SK-N-SH treated with all-trans-retinoic acid at 6 μM for 48 hours (cell line): Measurements from ENCODE around the gene SIPA1.

Source experiments
- ATAC-seq: fragments of 200-7000 bp; cut with Tn5 transposase; 3 replicates; pipeline ENCODE4 v1.9.1; 2020; ENCODE audit warnings: mild to moderate bottlenecking, moderate library complexity
- ARNTL ChIP-seq: fragments of 450-650 bp; formaldehyde crosslinking; IDR thresholded peaks from 2 replicates; pipeline ENCODE4 v1.5.0; 2020; ENCODE audit warnings: low read depth, mild to moderate bottlenecking, moderate library complexity, borderline replicate concordance
- BACH2 ChIP-seq: fragments of 250-450 bp; sonication (Bioruptor Pico); IDR thresholded peaks from 2 replicates; pipeline ENCODE4 v1.9.0; 2021; ENCODE audit warnings: mild to moderate bottlenecking, borderline replicate concordance
- CSDC2 ChIP-seq: fragments of 250-450 bp; sonication (Bioruptor Pico); IDR thresholded peaks from 2 replicates; pipeline ENCODE4 v1.5.0; 2020; ENCODE audit warnings: mild to moderate bottlenecking, moderate library complexity
- ESRRG ChIP-seq: fragments of 250-450 bp; sonication (Bioruptor Pico); IDR thresholded peaks from 2 replicates; pipeline ENCODE4 v1.6.1; 2021; ENCODE audit warnings: mild to moderate bottlenecking
- GLIS3 ChIP-seq: fragments of 250-450 bp; sonication (Bioruptor Pico); IDR thresholded peaks from 2 replicates; pipeline ENCODE4 v1.5.0; 2020; ENCODE audit warnings: mild to moderate bottlenecking, moderate library complexity
- ISL1 ChIP-seq: fragments of 250-450 bp; sonication (Bioruptor Pico); IDR thresholded peaks from 2 replicates; pipeline ENCODE4 v2.1.2; 2022; ENCODE audit warnings: mild to moderate bottlenecking, moderate library complexity
- OSR1 ChIP-seq: fragments of 250-450 bp; sonication (Bioruptor Pico); IDR thresholded peaks from 2 replicates; pipeline ENCODE4 v1.8.0; 2022; ENCODE audit warnings: moderate library complexity, mild to moderate bottlenecking, inconsistent platforms
- PPARA ChIP-seq: fragments of 250-450 bp; sonication (Bioruptor Pico); IDR thresholded peaks from 2 replicates; pipeline ENCODE4 v1.5.0; 2020; ENCODE audit warnings: mild to moderate bottlenecking, borderline replicate concordance
- RARB ChIP-seq: fragments of 250-450 bp; sonication (Bioruptor Pico); IDR thresholded peaks from 2 replicates; pipeline ENCODE4 v1.8.0; 2021; ENCODE audit warnings: mild to moderate bottlenecking, moderate library complexity
- SNAI2 ChIP-seq: fragments of 250-450 bp; sonication (Bioruptor Pico); IDR thresholded peaks from 2 replicates; pipeline ENCODE4 v1.5.0; 2020; ENCODE audit warnings: mild to moderate bottlenecking, moderate library complexity
- TOX ChIP-seq: fragments of 250-450 bp; sonication (Bioruptor Pico); IDR thresholded peaks from 2 replicates; pipeline ENCODE4 v1.8.0; 2021; ENCODE audit warnings: mild to moderate bottlenecking, moderate library complexity, borderline replicate concordance
- ZC3H10 ChIP-seq: fragments of 250-450 bp; sonication (Bioruptor Pico); IDR thresholded peaks from 2 replicates; pipeline ENCODE4 v1.5.1; 2021; ENCODE audit warnings: mild to moderate bottlenecking, moderate library complexity
- ZFP30 ChIP-seq: fragments of 450-650 bp; formaldehyde crosslinking; IDR thresholded peaks from 2 replicates; pipeline ENCODE4 v1.5.0; 2022; ENCODE audit warnings: mild to moderate bottlenecking, moderate library complexity
- ZNF565 ChIP-seq: fragments of 450-650 bp; formaldehyde crosslinking; conservative IDR thresholded peaks from 2 replicates; pipeline ENCODE4 v1.5.0; 2020; ENCODE audit warnings: low read depth, mild to moderate bottlenecking, moderate library complexity
- ZNF70 ChIP-seq: fragments of 450-650 bp; formaldehyde crosslinking; IDR thresholded peaks from 2 replicates; pipeline ENCODE4 v1.5.0; 2020; ENCODE audit warnings: mild to moderate bottlenecking, moderate library complexity
- ZNF8 ChIP-seq: fragments of 450-650 bp; formaldehyde crosslinking; IDR thresholded peaks from 2 replicates; pipeline ENCODE4 v1.5.0; 2020; ENCODE audit warnings: mild to moderate bottlenecking, moderate library complexity
- TF ChIP-seq, protein P1 (sequence below): fragments of 250-450 bp; sonication (Bioruptor Pico); IDR thresholded peaks from 2 replicates; pipeline ENCODE4 v1.5.1; 2020; ENCODE audit warnings: low read depth, mild to moderate bottlenecking, moderate library complexity
- TF ChIP-seq, protein P2 (sequence below): fragments of 250-450 bp; sonication (Bioruptor Pico); IDR thresholded peaks from 2 replicates; pipeline ENCODE4 v1.8.0; 2021; ENCODE audit warnings: low read depth, mild to moderate bottlenecking, moderate library complexity, borderline replicate concordance
- TF ChIP-seq, protein P3 (sequence below): fragments of 250-450 bp; sonication (Bioruptor Pico); IDR thresholded peaks from 2 replicates; pipeline ENCODE4 v1.5.1; 2021; ENCODE audit warnings: mild to moderate bottlenecking, moderate library complexity
- TF ChIP-seq, protein P4 (sequence below): fragments of 250-450 bp; sonication (Bioruptor Pico); IDR thresholded peaks from 2 replicates; pipeline ENCODE4 v1.8.0; 2020; ENCODE audit warnings: mild to moderate bottlenecking, moderate library complexity, borderline replicate concordance
- TF ChIP-seq, protein P5 (sequence below): fragments of 250-450 bp; sonication (Bioruptor Pico); IDR thresholded peaks from 2 replicates; pipeline ENCODE4 v1.5.0; 2020; ENCODE audit warnings: mild to moderate bottlenecking, moderate library complexity

SIPA1 gene

DNA sequence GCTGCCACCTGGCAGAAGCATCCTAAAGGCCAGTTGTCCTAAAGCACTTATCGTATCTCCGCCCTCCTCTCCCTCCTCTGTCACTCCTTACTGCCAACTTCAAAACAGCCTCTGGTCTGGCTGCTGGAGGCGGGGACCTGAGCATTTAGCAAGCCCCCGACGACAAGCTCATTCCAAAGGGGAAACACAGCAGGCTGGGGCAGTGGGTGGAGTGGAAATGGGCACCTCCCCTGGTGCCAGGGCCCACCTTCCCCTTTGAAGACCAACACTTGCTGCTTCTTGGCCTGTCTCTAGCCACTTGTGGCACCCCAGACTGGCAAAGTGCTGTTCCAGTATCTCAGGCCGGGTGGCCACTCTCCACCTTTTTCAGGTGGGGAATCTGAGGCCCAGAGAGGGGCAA is 27.5 kb upstream of the SIPA1 start:
- no peak for ATAC-seq
- TF ChIP-seq, protein P1, sequence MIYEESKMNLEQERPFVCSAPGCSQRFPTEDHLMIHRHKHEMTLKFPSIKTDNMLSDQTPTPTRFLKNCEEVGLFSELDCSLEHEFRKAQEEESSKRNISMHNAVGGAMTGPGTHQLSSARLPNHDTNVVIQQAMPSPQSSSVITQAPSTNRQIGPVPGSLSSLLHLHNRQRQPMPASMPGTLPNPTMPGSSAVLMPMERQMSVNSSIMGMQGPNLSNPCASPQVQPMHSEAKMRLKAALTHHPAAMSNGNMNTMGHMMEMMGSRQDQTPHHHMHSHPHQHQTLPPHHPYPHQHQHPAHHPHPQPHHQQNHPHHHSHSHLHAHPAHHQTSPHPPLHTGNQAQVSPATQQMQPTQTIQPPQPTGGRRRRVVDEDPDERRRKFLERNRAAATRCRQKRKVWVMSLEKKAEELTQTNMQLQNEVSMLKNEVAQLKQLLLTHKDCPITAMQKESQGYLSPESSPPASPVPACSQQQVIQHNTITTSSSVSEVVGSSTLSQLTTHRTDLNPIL (CRISPR knock-in tag), result no peak
- TF ChIP-seq PPARA (CRISPR knock-in tag) (no peak), CSDC2 (CRISPR knock-in tag) (no peak), TOX (CRISPR knock-in tag) (no peak), ZNF565 (CRISPR knock-in tag) (no peak), BACH2 (CRISPR knock-in tag) (no peak), ZNF70 (CRISPR knock-in tag) (no peak), ESRRG (CRISPR knock-in tag) (no peak), ZNF8 (CRISPR knock-in tag) (no peak), ZFP30 (CRISPR knock-in tag) (no peak), RARB (no peak), SNAI2 (no peak), ARNTL (no peak), OSR1 (CRISPR knock-in tag) (no peak), ZC3H10 (CRISPR knock-in tag) (no peak), GLIS3 (CRISPR knock-in tag) (no peak)
- TF ChIP-seq, protein P2, sequence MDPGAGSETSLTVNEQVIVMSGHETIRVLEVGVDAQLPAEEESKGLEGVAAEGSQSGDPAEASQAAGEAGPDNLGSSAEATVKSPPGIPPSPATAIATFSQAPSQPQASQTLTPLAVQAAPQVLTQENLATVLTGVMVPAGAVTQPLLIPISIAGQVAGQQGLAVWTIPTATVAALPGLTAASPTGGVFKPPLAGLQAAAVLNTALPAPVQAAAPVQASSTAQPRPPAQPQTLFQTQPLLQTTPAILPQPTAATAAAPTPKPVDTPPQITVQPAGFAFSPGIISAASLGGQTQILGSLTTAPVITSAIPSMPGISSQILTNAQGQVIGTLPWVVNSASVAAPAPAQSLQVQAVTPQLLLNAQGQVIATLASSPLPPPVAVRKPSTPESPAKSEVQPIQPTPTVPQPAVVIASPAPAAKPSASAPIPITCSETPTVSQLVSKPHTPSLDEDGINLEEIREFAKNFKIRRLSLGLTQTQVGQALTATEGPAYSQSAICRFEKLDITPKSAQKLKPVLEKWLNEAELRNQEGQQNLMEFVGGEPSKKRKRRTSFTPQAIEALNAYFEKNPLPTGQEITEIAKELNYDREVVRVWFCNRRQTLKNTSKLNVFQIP (CRISPR knock-in tag), result no peak
- TF ChIP-seq, protein P3, sequence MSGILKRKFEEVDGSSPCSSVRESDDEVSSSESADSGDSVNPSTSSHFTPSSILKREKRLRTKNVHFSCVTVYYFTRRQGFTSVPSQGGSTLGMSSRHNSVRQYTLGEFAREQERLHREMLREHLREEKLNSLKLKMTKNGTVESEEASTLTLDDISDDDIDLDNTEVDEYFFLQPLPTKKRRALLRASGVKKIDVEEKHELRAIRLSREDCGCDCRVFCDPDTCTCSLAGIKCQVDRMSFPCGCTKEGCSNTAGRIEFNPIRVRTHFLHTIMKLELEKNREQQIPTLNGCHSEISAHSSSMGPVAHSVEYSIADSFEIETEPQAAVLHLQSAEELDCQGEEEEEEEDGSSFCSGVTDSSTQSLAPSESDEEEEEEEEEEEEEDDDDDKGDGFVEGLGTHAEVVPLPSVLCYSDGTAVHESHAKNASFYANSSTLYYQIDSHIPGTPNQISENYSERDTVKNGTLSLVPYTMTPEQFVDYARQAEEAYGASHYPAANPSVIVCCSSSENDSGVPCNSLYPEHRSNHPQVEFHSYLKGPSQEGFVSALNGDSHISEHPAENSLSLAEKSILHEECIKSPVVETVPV (CRISPR knock-in tag), result no peak
- TF ChIP-seq, protein P4, sequence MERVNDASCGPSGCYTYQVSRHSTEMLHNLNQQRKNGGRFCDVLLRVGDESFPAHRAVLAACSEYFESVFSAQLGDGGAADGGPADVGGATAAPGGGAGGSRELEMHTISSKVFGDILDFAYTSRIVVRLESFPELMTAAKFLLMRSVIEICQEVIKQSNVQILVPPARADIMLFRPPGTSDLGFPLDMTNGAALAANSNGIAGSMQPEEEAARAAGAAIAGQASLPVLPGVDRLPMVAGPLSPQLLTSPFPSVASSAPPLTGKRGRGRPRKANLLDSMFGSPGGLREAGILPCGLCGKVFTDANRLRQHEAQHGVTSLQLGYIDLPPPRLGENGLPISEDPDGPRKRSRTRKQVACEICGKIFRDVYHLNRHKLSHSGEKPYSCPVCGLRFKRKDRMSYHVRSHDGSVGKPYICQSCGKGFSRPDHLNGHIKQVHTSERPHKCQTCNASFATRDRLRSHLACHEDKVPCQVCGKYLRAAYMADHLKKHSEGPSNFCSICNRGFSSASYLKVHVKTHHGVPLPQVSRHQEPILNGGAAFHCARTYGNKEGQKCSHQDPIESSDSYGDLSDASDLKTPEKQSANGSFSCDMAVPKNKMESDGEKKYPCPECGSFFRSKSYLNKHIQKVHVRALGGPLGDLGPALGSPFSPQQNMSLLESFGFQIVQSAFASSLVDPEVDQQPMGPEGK, result no peak
- TF ChIP-seq, protein P5, sequence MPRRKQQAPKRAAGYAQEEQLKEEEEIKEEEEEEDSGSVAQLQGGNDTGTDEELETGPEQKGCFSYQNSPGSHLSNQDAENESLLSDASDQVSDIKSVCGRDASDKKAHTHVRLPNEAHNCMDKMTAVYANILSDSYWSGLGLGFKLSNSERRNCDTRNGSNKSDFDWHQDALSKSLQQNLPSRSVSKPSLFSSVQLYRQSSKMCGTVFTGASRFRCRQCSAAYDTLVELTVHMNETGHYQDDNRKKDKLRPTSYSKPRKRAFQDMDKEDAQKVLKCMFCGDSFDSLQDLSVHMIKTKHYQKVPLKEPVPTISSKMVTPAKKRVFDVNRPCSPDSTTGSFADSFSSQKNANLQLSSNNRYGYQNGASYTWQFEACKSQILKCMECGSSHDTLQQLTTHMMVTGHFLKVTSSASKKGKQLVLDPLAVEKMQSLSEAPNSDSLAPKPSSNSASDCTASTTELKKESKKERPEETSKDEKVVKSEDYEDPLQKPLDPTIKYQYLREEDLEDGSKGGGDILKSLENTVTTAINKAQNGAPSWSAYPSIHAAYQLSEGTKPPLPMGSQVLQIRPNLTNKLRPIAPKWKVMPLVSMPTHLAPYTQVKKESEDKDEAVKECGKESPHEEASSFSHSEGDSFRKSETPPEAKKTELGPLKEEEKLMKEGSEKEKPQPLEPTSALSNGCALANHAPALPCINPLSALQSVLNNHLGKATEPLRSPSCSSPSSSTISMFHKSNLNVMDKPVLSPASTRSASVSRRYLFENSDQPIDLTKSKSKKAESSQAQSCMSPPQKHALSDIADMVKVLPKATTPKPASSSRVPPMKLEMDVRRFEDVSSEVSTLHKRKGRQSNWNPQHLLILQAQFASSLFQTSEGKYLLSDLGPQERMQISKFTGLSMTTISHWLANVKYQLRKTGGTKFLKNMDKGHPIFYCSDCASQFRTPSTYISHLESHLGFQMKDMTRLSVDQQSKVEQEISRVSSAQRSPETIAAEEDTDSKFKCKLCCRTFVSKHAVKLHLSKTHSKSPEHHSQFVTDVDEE (CRISPR knock-in tag), result no peak

DNA sequence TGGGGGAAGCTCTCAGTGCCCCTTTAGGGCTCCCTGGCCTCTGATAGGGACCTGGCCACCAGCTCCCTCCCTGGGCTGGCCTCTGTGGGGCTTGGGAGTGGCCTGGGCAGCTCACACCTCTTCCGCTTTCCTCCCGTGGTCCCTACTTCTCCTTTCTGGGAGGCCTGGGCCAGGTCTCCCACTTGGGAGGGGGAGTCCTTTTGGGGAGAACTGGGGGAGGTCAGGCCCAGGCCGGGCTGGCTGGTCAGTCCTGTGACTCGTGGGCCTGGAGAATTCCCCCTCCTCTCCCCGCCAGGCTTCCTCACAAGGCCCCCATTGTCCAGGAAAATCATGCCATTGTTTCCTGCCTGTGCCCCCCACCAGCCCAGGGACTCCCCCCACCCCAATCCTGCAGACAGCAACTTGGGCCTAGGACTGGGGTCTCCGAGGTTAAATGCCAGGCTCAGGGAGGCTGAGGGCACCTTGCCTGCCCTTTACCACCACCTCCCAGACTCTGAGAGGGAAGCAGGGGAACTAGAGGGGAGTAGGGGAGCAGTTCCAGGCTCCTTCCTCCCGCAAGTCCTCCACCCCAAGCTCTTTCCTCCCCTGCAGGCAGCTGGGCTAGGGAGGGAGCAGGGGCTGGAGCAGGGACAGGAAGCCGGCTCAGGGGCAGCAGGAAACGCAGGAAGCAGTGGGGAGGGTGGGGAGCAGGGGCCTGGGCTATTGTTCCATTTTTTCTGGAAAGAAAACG is 26.7 kb upstream of the SIPA1 start:
- TF ChIP-seq, protein P2 (CRISPR knock-in tag), result no peak
- TF ChIP-seq PPARA (CRISPR knock-in tag), result no peak
- TF ChIP-seq GLIS3 (CRISPR knock-in tag), result no peak
- TF ChIP-seq CSDC2 (CRISPR knock-in tag), result no peak
- TF ChIP-seq ZC3H10 (CRISPR knock-in tag), result no peak
- no peak for TF ChIP-seq TOX (CRISPR knock-in tag)
- no peak for TF ChIP-seq ZFP30 (CRISPR knock-in tag)
- TF ChIP-seq RARB, result no peak
- no peak for TF ChIP-seq ZNF8 (CRISPR knock-in tag)
- TF ChIP-seq OSR1 (CRISPR knock-in tag), result no peak
- no peak for TF ChIP-seq ISL1 (CRISPR knock-in tag)
- TF ChIP-seq, all 23 proteins: peak for 0
- ATAC-seq, result no peak
